ENCODE results near the gene CNTNAP1.
A peak's percentile ranks its signal among the peaks of the same experiment; 100 is the strongest.

The CNTNAP1 gene

DNA sequence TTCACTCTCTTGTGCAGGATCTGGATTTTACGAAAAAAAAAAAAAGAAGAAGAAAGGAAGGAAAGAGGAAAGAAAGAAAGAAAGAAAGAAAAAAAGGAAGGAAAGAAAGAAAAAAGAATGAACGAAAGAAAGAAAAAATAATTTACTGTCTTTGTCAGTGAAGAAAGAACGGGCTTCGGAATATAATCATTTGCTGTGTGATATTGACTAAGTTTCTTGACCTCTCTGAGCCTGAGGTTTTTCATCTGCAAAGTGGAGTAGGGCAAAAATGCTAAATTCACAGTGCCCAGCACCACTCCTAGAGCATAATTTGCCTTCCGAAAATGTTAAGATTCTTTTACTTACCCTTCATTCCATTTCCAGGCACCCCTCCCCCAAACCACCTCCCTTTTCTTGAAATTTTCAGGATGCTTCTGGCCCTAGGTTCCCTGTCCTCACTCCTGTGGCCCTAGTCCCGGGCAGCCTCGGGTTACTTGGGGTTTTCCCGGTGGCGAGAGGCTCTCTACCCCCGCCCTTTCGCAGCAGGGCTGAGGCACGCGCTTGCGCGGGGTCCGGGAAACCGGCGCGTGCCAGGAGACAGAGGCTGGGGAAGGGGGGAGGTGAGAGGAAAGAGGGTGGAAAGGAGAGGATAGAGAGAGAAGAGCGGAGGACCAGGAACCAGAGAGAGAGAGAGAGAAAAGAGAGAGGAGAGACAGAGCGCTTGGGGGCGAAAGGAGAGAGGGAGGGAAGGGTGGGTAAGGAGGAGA is at the start of gene CNTNAP1:
Gene CNTNAP1, plus strand, starts transcription at position 556 of the 746 bp plus-strand sequence. CDS start 299 bp downstream, outside the sequence.
- Histone ChIP-seq H3K9ac (ENCODE audit: low read length) (no peak within 1 kb of the TSS), H3K4me3 (ENCODE audit: low read depth, low read length, poor library complexity, severe bottlenecking) (no peak within 1 kb of the TSS), H3K27ac (ENCODE audit: low read depth, low read length, poor library complexity, severe bottlenecking) (no peak within 1 kb of the TSS)

DNA sequence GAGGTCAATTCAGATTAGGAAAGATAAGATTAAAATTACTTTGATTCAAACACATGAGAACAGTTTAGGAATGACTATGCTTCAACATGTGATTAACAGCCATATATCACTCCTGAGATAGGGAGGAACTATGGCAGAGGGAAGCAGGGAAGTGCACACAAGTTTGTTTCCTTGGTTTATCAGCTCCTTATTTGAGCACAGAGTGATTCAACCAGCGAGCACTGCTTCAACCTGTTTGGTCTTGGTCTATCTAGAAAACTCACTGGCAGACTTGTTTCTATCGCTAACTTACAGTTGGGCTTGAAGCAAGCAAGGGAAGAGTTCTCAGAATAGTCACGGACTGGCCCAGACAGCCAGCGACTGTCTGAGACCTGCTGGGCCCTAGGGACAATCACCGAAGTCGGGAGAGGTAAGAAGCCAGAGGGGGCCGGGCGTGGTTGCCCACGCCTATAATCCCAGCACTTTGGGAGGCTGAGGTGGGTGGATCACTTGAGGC is 49.3 kb upstream of the CNTNAP1 start:
- H3F3A ChIP-seq (ENCODE audit: insufficient read depth, low read length), result no peaks in the 10 kb centered on the region
- H3K4me1 ChIP-seq (ENCODE audit: insufficient read depth, low read length, severe bottlenecking), result no peaks in the 10 kb centered on the region
- H2AFZ ChIP-seq (ENCODE audit: low read length), result no peak overlapping the region
- no peaks in the 10 kb centered on the region for H3K9me2 ChIP-seq (ENCODE audit: low read depth, low read length)
- H4K20me1 ChIP-seq (ENCODE audit: insufficient read depth, low read length), result no peaks in the 10 kb centered on the region
- H3K9me3 ChIP-seq (ENCODE audit: low read length), result no peaks in the 10 kb centered on the region
- no peaks in the 10 kb centered on the region for H3K36me3 ChIP-seq (ENCODE audit: insufficient read depth, low read length)
- no peak for TF ChIP-seq EZH2 (IDR thresholded peaks at IDR 0.05; ENCODE audit: borderline replicate concordance, low read length)
- TF ChIP-seq, protein P1, sequence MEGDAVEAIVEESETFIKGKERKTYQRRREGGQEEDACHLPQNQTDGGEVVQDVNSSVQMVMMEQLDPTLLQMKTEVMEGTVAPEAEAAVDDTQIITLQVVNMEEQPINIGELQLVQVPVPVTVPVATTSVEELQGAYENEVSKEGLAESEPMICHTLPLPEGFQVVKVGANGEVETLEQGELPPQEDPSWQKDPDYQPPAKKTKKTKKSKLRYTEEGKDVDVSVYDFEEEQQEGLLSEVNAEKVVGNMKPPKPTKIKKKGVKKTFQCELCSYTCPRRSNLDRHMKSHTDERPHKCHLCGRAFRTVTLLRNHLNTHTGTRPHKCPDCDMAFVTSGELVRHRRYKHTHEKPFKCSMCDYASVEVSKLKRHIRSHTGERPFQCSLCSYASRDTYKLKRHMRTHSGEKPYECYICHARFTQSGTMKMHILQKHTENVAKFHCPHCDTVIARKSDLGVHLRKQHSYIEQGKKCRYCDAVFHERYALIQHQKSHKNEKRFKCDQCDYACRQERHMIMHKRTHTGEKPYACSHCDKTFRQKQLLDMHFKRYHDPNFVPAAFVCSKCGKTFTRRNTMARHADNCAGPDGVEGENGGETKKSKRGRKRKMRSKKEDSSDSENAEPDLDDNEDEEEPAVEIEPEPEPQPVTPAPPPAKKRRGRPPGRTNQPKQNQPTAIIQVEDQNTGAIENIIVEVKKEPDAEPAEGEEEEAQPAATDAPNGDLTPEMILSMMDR (IDR thresholded peaks at IDR 0.05; ENCODE audit: low read length), result no peak
- H3K27me3 ChIP-seq (ENCODE audit: insufficient read depth, low read length), result peaks cover 3% of the 10 kb centered on the region; the same call in 1 of the 2 replicates
- H3K79me2 ChIP-seq (ENCODE audit: insufficient read depth, low read length), result no peaks in the 10 kb centered on the region
- H3K27ac ChIP-seq (ENCODE audit: low read depth, low read length, poor library complexity, severe bottlenecking), result no peak overlapping the region
- no peak overlapping the region for H3K4me3 ChIP-seq (ENCODE audit: low read depth, low read length, poor library complexity, severe bottlenecking)
- no peak overlapping the region for H3K9ac ChIP-seq (ENCODE audit: low read length)
- no peak overlapping the region for H3K4me2 ChIP-seq (ENCODE audit: low read length)

More for the DNA sequence above, at the start of gene CNTNAP1:
- TF ChIP-seq, protein P1 (IDR thresholded peaks at IDR 0.05; ENCODE audit: low read length), result no peak
- no peak for TF ChIP-seq EZH2 (IDR thresholded peaks at IDR 0.05; ENCODE audit: borderline replicate concordance, low read length)
- H4K20me1 ChIP-seq (ENCODE audit: insufficient read depth, low read length), result no peaks in the 10 kb centered on the region
- no peaks in the 10 kb centered on the region for H3K9me3 ChIP-seq (ENCODE audit: low read length)
- no peak within 1 kb of the TSS for H2AFZ ChIP-seq (ENCODE audit: low read length)
- no peaks in the 10 kb centered on the region for H3K36me3 ChIP-seq (ENCODE audit: insufficient read depth, low read length)
- H3F3A ChIP-seq (ENCODE audit: insufficient read depth, low read length), result no peaks in the 10 kb centered on the region
- no peaks in the 10 kb centered on the region for H3K79me2 ChIP-seq (ENCODE audit: insufficient read depth, low read length)
- H3K4me2 ChIP-seq (ENCODE audit: low read length), result peak within 1 kb of the TSS; percentile 31
- peaks cover 40% of the 10 kb centered on the region for H3K4me1 ChIP-seq (ENCODE audit: insufficient read depth, low read length, severe bottlenecking)
- H3K27me3 ChIP-seq (ENCODE audit: insufficient read depth, low read length), result no peaks in the 10 kb centered on the region
- no peaks in the 10 kb centered on the region for H3K9me2 ChIP-seq (ENCODE audit: low read depth, low read length)

DNA sequence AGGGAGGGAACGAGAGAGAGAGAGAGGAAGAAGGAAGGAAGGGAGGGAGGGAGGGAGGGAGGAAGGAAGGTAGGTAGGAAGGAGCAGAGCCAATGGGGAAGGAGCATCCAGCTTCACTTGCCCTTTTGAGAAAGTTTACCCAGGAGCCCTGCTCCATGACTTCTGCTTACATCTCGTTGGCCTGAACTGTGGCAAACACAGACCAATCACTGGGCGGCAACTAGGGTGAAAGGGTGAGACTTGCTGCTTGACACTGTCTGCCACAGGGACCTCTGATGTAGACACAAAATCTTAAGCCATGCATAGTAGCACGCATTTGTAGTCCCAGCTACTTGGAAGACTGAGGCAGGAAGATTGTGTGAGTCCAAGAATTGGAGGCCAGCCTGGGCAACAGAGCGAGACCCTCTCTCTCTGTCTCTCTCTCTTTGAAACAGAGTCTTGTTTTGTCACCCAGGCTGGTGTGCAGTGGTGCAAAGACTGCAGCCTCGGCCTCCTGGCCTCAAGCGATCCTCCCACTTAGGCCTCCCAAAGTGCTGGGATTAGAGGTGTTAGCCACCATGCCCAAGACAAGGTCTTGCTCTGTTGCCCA is 42.7 kb upstream of the CNTNAP1 start:
- H3K27me3 ChIP-seq (ENCODE audit: insufficient read depth, low read length), result peaks cover 3% of the 10 kb centered on the region
- no peak overlapping the region for H3K4me2 ChIP-seq (ENCODE audit: low read length)
- no peak for TF ChIP-seq EZH2 (IDR thresholded peaks at IDR 0.05; ENCODE audit: borderline replicate concordance, low read length)
- TF ChIP-seq, protein P1 (IDR thresholded peaks at IDR 0.05; ENCODE audit: low read length), result no peak
- H3K79me2 ChIP-seq (ENCODE audit: insufficient read depth, low read length), result no peaks in the 10 kb centered on the region
- H3K27ac ChIP-seq (ENCODE audit: low read depth, low read length, poor library complexity, severe bottlenecking), result no peak overlapping the region
- no peak overlapping the region for H3K9ac ChIP-seq (ENCODE audit: low read length)
- H4K20me1 ChIP-seq (ENCODE audit: insufficient read depth, low read length), result no peaks in the 10 kb centered on the region
- no peaks in the 10 kb centered on the region for H3F3A ChIP-seq (ENCODE audit: insufficient read depth, low read length)
- H3K36me3 ChIP-seq (ENCODE audit: insufficient read depth, low read length), result no peaks in the 10 kb centered on the region
- no peak overlapping the region for H2AFZ ChIP-seq (ENCODE audit: low read length)
- no peaks in the 10 kb centered on the region for H3K9me3 ChIP-seq (ENCODE audit: low read length)
- no peaks in the 10 kb centered on the region for H3K4me1 ChIP-seq (ENCODE audit: insufficient read depth, low read length, severe bottlenecking)
- no peak overlapping the region for H3K4me3 ChIP-seq (ENCODE audit: low read depth, low read length, poor library complexity, severe bottlenecking)
- H3K9me2 ChIP-seq (ENCODE audit: low read depth, low read length), result no peaks in the 10 kb centered on the region
